Measurements from ENCODE around the gene SBF1. TPM values are rescaled to one million over a fixed set of nuclear protein-coding genes. Genes with fewer than 3 reads are reported as not detected.

The SBF1 gene
- total RNA-seq, 1 experiment from 2014 or later: 97.2 TPM

- ChIA-PET POLR2A (ENCODE audit: low non-redundant PET) (no interaction called here), CTCF (interaction anchor here (0.6 kb wide), 1 partner anchor 80 kb away, joined by 3 read pairs; no protein-coding TSS in a partner anchor)
- intact Hi-C loops (cut with micrococcal nuclease; ENCODE audit: unreplicated experiment): no loop called here
- DNase-seq (ENCODE audit: low spot score): no peak
- BruUV-seq (replicated peaks): no TSS peak
- Histone ChIP-seq H3K4me1 (ENCODE audit: insufficient read depth, low read length, poor library complexity, severe bottlenecking) (no peaks in the 10 kb centered on the region), H3K27ac (ENCODE audit: low read depth, low read length, poor library complexity, severe bottlenecking) (no peak overlapping the region), H3K27me3 (replicated peaks; ENCODE audit: insufficient read depth, low read depth, low read length, poor library complexity) (no peaks in the 10 kb centered on the region), H3K4me3 (ENCODE audit: low read depth, low read length, poor library complexity, severe bottlenecking) (no peak overlapping the region), H3K9me3 (ENCODE audit: low read depth, low read length, poor library complexity, severe bottlenecking) (no peaks in the 10 kb centered on the region), H3K36me3 (ENCODE audit: insufficient read depth, low read length, poor library complexity, severe bottlenecking) (peaks cover 76% of the 10 kb centered on the region)
- no peak for TF ChIP-seq CTCF (conservative IDR thresholded peaks at IDR 0.05; ENCODE audit: low read depth, low read length)
- TF ChIP-seq EZH2 (IDR thresholded peaks at IDR 0.05; ENCODE audit: borderline replicate concordance, low read depth, low read length, poor library complexity, severe bottlenecking): no peak
Observed at GRCh38 chr22:50461979-50462540, 12.8 kb downstream of the SBF1 start.

GRCh38 chr22:50461536-50461935 is 13.3 kb downstream of the SBF1 start:
- no TSS peak for BruUV-seq (replicated peaks)
- ChIA-PET POLR2A (ENCODE audit: low non-redundant PET) (no interaction called here), CTCF (no interaction called here)
- no peak for DNase-seq (ENCODE audit: low spot score)
- Histone ChIP-seq H3K36me3 (ENCODE audit: insufficient read depth, low read length, poor library complexity, severe bottlenecking) (peaks cover 71% of the 10 kb centered on the region), H3K27ac (ENCODE audit: low read depth, low read length, poor library complexity, severe bottlenecking) (no peak overlapping the region), H3K4me1 (ENCODE audit: insufficient read depth, low read length, poor library complexity, severe bottlenecking) (no peaks in the 10 kb centered on the region), H3K27me3 (replicated peaks; ENCODE audit: insufficient read depth, low read depth, low read length, poor library complexity) (no peaks in the 10 kb centered on the region), H3K4me3 (ENCODE audit: low read depth, low read length, poor library complexity, severe bottlenecking) (no peak overlapping the region), H3K9me3 (ENCODE audit: low read depth, low read length, poor library complexity, severe bottlenecking) (no peaks in the 10 kb centered on the region)
- intact Hi-C loops (cut with micrococcal nuclease; ENCODE audit: unreplicated experiment): no loop called here
- no peak for TF ChIP-seq CTCF (conservative IDR thresholded peaks at IDR 0.05; ENCODE audit: low read depth, low read length)
- TF ChIP-seq EZH2 (IDR thresholded peaks at IDR 0.05; ENCODE audit: borderline replicate concordance, low read depth, low read length, poor library complexity, severe bottlenecking): no peak

GRCh38 chr22:50460938-50461337 is 13.9 kb downstream of the SBF1 start:
- H3K4me1 ChIP-seq (ENCODE audit: insufficient read depth, low read length, poor library complexity, severe bottlenecking): no peaks in the 10 kb centered on the region
- ChIA-PET POLR2A (ENCODE audit: low non-redundant PET) (no interaction called here), CTCF (no interaction called here)
- H3K27ac ChIP-seq (ENCODE audit: low read depth, low read length, poor library complexity, severe bottlenecking): no peak overlapping the region
- H3K9me3 ChIP-seq (ENCODE audit: low read depth, low read length, poor library complexity, severe bottlenecking): no peaks in the 10 kb centered on the region
- TF ChIP-seq EZH2 (IDR thresholded peaks at IDR 0.05; ENCODE audit: borderline replicate concordance, low read depth, low read length, poor library complexity, severe bottlenecking) (no peak), CTCF (conservative IDR thresholded peaks at IDR 0.05; ENCODE audit: low read depth, low read length) (no peak)
- no TSS peak for BruUV-seq (replicated peaks)
- H3K4me3 ChIP-seq (ENCODE audit: low read depth, low read length, poor library complexity, severe bottlenecking): no peak overlapping the region
- DNase-seq (ENCODE audit: low spot score): no peak
- H3K27me3 ChIP-seq (replicated peaks; ENCODE audit: insufficient read depth, low read depth, low read length, poor library complexity): no peaks in the 10 kb centered on the region
- peaks cover 65% of the 10 kb centered on the region for H3K36me3 ChIP-seq (ENCODE audit: insufficient read depth, low read length, poor library complexity, severe bottlenecking)
- intact Hi-C loops (cut with micrococcal nuclease; ENCODE audit: unreplicated experiment): no loop called here

Measured in A673 (cell line).